CD4-positive, alpha-beta T cell treated with Interleukin-17A for 4 hours (primary cell): ENCODE measurements around the gene MTA1.
A peak's percentile ranks its signal among the peaks of the same experiment; 100 is the strongest.

Source experiments
- DNase-seq: peaks from one replicate; pipeline ENCODE4 v3.0.0-alpha.2; 2020; ENCODE audit warnings: mixed read lengths

Gene MTA1

GRCh38 chr14:105478398-105479251 is 59.0 kb downstream of the MTA1 start:
- peak; percentile 60 for DNase-seq

GRCh38 chr14:105479431-105480158 is 60.0 kb downstream of the MTA1 start:
- DNase-seq: peak; percentile 30

- DNase-seq: no peak
Observed at GRCh38 chr14:105480199-105480746, 60.6 kb downstream of the MTA1 start.

GRCh38 chr14:105480807-105481801 is 61.5 kb downstream of the MTA1 start:
- DNase-seq: peak; percentile 91

GRCh38 chr14:105481886-105482457 is 62.3 kb downstream of the MTA1 start:
- peak; percentile 96 for DNase-seq

GRCh38 chr14:105482486-105483110 is 63.0 kb downstream of the MTA1 start:
- no peak for DNase-seq

- DNase-seq: no peak
Observed at GRCh38 chr14:105483300-105484068, 63.9 kb downstream of the MTA1 start.

- DNase-seq: peak; percentile 75
Observed at GRCh38 chr14:105484069-105484996, 64.7 kb downstream of the MTA1 start.

- DNase-seq: no peak
Observed at GRCh38 chr14:105484997-105485393, 65.4 kb downstream of the MTA1 start.

GRCh38 chr14:105485739-105486162 is 66.1 kb downstream of the MTA1 start:
- DNase-seq: peak; percentile 66

GRCh38 chr14:105486163-105486973 is 66.7 kb downstream of the MTA1 start, which contains the start of gene CRIP1:
TSS of gene CRIP1 (plus strand) at chr14:105486886. CDS start at chr14:105487260, 374 bp downstream.
- no peak for DNase-seq

GRCh38 chr14:105486974-105487448 is 67.4 kb downstream of the MTA1 start:
- DNase-seq: peak; percentile 75

- peak; percentile 81 for DNase-seq
Observed at GRCh38 chr14:105487449-105487985, 67.9 kb downstream of the MTA1 start.

GRCh38 chr14:105487986-105488777 is 68.6 kb downstream of the MTA1 start:
- DNase-seq: peak; percentile 46

- DNase-seq: no peak
Observed at GRCh38 chr14:105488781-105489541, 69.3 kb downstream of the MTA1 start.

GRCh38 chr14:105489542-105490266 is 70.1 kb downstream of the MTA1 start:
- peak; percentile 91 for DNase-seq
